ENCODE measurements around the gene SHISAL1. TPM values are rescaled to one million over a fixed set of nuclear protein-coding genes. Genes with fewer than 3 reads are reported as not detected.

SHISAL1 gene
- 0.98 and 11.4 TPM in 2 replicates for total RNA-seq (ENCODE audit: low replicate concordance)

- no peak for TF ChIP-seq CTCF (IDR thresholded peaks at IDR 0.05; ENCODE audit: insufficient read depth, low read length)
- no peak for DNase-seq (ENCODE audit: low read depth)
- no peak within 1 kb of the TSS for H3K4me3 ChIP-seq (ENCODE audit: low read depth, low read length)
These were observed at the start of gene SHISAL1 for GRCh38 chr22:44312766-44313165. SHISAL1 (minus strand) TSS chr22:44312951; CDS start chr22:44300945, 12,006 bp downstream.

- DNase-seq (ENCODE audit: low read depth), result no peak
- TF ChIP-seq CTCF (IDR thresholded peaks at IDR 0.05; ENCODE audit: insufficient read depth, low read length), result no peak
- no peak overlapping the region for H3K4me3 ChIP-seq (ENCODE audit: low read depth, low read length)
These were observed 48.8 kb upstream of the SHISAL1 start for GRCh38 chr22:44361391-44362126.

GRCh38 chr22:44360668-44361381 lies 48.1 kb upstream of the SHISAL1 start:
- TF ChIP-seq CTCF (IDR thresholded peaks at IDR 0.05; ENCODE audit: insufficient read depth, low read length), result peak; percentile 75
- peak; percentile 93 for DNase-seq (ENCODE audit: low read depth)
- H3K4me3 ChIP-seq (ENCODE audit: low read depth, low read length), result no peak overlapping the region

- no peak overlapping the region for H3K4me3 ChIP-seq (ENCODE audit: low read depth, low read length)
- TF ChIP-seq CTCF (IDR thresholded peaks at IDR 0.05; ENCODE audit: insufficient read depth, low read length), result no peak
- no peak for DNase-seq (ENCODE audit: low read depth)
These were observed 47.5 kb upstream of the SHISAL1 start for GRCh38 chr22:44360306-44360667.

- no peak for TF ChIP-seq CTCF (IDR thresholded peaks at IDR 0.05; ENCODE audit: insufficient read depth, low read length)
- no peak for DNase-seq (ENCODE audit: low read depth)
- no peak overlapping the region for H3K4me3 ChIP-seq (ENCODE audit: low read depth, low read length)
These were observed 46.9 kb upstream of the SHISAL1 start for GRCh38 chr22:44359496-44360110.

- no peak overlapping the region for H3K4me3 ChIP-seq (ENCODE audit: low read depth, low read length)
- no peak for TF ChIP-seq CTCF (IDR thresholded peaks at IDR 0.05; ENCODE audit: insufficient read depth, low read length)
- DNase-seq (ENCODE audit: low read depth), result no peak
These were observed 46.1 kb upstream of the SHISAL1 start for GRCh38 chr22:44358709-44359440.

All from fibroblast of the aortic adventitia (primary cell).